ENCODE data around the gene PIK3R2.

DNA sequence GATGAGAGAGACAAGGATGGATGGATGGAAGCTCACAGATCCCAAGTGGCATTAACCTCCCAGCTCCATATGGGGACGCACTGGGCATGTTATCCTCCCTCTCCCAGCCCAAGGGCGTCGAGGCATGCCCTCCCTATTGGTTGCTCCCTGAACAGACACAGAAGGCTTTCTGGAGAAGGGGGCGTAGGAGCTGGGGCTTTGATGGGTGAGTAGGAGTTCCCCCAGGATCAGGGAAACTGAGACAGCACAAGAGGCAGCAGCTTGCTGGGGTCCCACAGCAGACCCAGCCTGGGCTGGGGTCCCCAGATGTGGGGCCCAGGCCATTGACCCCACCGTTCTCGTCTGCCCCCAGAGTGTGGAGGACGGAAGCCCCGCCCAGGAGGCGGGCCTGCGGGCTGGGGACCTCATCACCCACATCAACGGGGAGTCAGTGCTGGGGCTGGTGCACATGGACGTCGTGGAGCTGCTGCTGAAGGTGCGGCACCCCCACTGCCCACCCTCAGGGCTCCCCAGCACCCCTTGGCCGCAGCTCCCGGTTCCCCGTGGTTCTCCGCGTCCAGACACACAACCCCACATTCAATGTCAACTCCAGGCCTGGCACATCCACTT, 7.5 kb upstream of the PIK3R2 start:
- TF ChIP-seq, protein P1, sequence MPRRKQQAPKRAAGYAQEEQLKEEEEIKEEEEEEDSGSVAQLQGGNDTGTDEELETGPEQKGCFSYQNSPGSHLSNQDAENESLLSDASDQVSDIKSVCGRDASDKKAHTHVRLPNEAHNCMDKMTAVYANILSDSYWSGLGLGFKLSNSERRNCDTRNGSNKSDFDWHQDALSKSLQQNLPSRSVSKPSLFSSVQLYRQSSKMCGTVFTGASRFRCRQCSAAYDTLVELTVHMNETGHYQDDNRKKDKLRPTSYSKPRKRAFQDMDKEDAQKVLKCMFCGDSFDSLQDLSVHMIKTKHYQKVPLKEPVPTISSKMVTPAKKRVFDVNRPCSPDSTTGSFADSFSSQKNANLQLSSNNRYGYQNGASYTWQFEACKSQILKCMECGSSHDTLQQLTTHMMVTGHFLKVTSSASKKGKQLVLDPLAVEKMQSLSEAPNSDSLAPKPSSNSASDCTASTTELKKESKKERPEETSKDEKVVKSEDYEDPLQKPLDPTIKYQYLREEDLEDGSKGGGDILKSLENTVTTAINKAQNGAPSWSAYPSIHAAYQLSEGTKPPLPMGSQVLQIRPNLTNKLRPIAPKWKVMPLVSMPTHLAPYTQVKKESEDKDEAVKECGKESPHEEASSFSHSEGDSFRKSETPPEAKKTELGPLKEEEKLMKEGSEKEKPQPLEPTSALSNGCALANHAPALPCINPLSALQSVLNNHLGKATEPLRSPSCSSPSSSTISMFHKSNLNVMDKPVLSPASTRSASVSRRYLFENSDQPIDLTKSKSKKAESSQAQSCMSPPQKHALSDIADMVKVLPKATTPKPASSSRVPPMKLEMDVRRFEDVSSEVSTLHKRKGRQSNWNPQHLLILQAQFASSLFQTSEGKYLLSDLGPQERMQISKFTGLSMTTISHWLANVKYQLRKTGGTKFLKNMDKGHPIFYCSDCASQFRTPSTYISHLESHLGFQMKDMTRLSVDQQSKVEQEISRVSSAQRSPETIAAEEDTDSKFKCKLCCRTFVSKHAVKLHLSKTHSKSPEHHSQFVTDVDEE (CRISPR knock-in tag; IDR thresholded peaks at IDR 0.05) = no peak
- TF ChIP-seq ZFP30 (CRISPR knock-in tag; IDR thresholded peaks at IDR 0.05) (no peak), ZNF565 (CRISPR knock-in tag; conservative IDR thresholded peaks at IDR 0.05; ENCODE audit: low read depth) (no peak)
